Keratinocyte (primary cell): ENCODE results near the gene CSTB. TPM values are rescaled to one million over a fixed set of nuclear protein-coding genes. Genes with fewer than 3 reads are reported as not detected.

Source experiments
- DNase-seq: peaks from one replicate; pipeline ENCODE4 v3.0.0-alpha.2; 2011; ENCODE audit warnings: low read depth, missing footprints, low spot score
- FAIRE-seq: peaks from 2 replicates; lab custom pipeline; 2011; peaks lifted over from hg19 to GRCh38; lab: Jason Lieb, UNC
- H2AFZ ChIP-seq: 2 replicates; pipeline ENCODE4 v1.6.0; 2012; ENCODE audit warnings: low read length, control low read depth, inconsistent platforms; ENCODE audit not compliant: control insufficient read depth
- H3K27ac ChIP-seq: 2 replicates; pipeline ENCODE4 v1.5.1; 2011; ENCODE audit warnings: low read length; ENCODE audit not compliant: control insufficient read depth, insufficient read depth
- H3K27me3 ChIP-seq: 3 replicates; pipeline ENCODE4 v1.6.0; 2011; ENCODE audit warnings: low read length; ENCODE audit not compliant: control insufficient read depth, insufficient read depth; ENCODE audit errors: extremely low read depth
- H3K36me3 ChIP-seq, 2 experiments: 2 replicates in 1 of 2; 3 replicates in 1 of 2; pipeline ENCODE4 v1.5.1; 2011; ENCODE audit warnings: low read length in 2 of 2, mild to moderate bottlenecking in 1 of 2; ENCODE audit not compliant: control insufficient read depth in 2 of 2, insufficient read depth in 2 of 2; ENCODE audit errors: extremely low read depth in 1 of 2
- H3K4me1 ChIP-seq: 3 replicates; pipeline ENCODE4 v1.5.1; 2011; ENCODE audit warnings: low read length; ENCODE audit not compliant: control insufficient read depth, insufficient read depth; ENCODE audit errors: extremely low read depth
- H3K4me2 ChIP-seq: 3 replicates; pipeline ENCODE4 v1.6.0; 2011; ENCODE audit warnings: low read depth, low read length; ENCODE audit not compliant: control insufficient read depth, insufficient read depth; ENCODE audit errors: extremely low read depth
- H3K4me3 ChIP-seq, 3 experiments: fragments of 200-600 bp in 1 of 3; sonication (generic) in 1 of 3; 2 replicates in 2 of 3; 3 replicates in 1 of 3; pipeline ENCODE4 v1.5.1; 2011 to 2016; ENCODE audit warnings: low read length in 3 of 3, mild to moderate bottlenecking in 3 of 3, control low read depth in 2 of 3, inconsistent platforms in 1 of 3, low read depth in 1 of 3, mixed read lengths in 1 of 3, mixed run types in 1 of 3, moderate library complexity in 1 of 3; ENCODE audit not compliant: control insufficient read depth in 2 of 3, insufficient read depth in 2 of 3; ENCODE audit errors: extremely low read depth in 1 of 3
- H3K79me2 ChIP-seq: 2 replicates; pipeline ENCODE4 v1.6.0; 2012; ENCODE audit warnings: low read length; ENCODE audit not compliant: control insufficient read depth, insufficient read depth
- H3K9ac ChIP-seq: 3 replicates; pipeline ENCODE4 v1.6.0; 2011; ENCODE audit warnings: low read length; ENCODE audit not compliant: control insufficient read depth, insufficient read depth; ENCODE audit errors: extremely low read depth
- H3K9me1 ChIP-seq: 3 replicates; pipeline ENCODE4 v1.6.0; 2011; ENCODE audit warnings: low read length; ENCODE audit not compliant: control insufficient read depth, insufficient read depth; ENCODE audit errors: extremely low read depth
- H3K9me3 ChIP-seq: 2 replicates; pipeline ENCODE4 v1.5.1; 2012; ENCODE audit warnings: low read depth, low read length; ENCODE audit not compliant: control insufficient read depth
- H4K20me1 ChIP-seq: 3 replicates; pipeline ENCODE4 v1.6.0; 2011; ENCODE audit warnings: low read length; ENCODE audit not compliant: control insufficient read depth, insufficient read depth; ENCODE audit errors: extremely low read depth
- EZH2 ChIP-seq: IDR thresholded peaks from one replicate; pipeline ENCODE4 v1.6.1; 2012; ENCODE audit warnings: inconsistent platforms, mild to moderate bottlenecking, low read length, moderate library complexity
- dilution Hi-C: fragments of 300-500 bp; cut with MboI; formaldehyde crosslinking; loops from one replicate; pipeline ENCODE4 v1.7.0; 2020; ENCODE audit warnings: low sequenced_read_pairs; ENCODE audit not compliant: extremely low pct_ligation_motif_present
- polyA plus RNA-seq, 5 experiments: library from polyadenylated mRNA; depleted of rRNA in 3 of 5; stranded (reverse) in 3 of 5; stranded (forward) in 1 of 5; unstranded in 1 of 5; fragments of >200 nt; gene quantifications; 1 replicate in 1 of 5; 2 replicates in 3 of 5; 3 replicates in 1 of 5; pipeline versions ENCODE4 v1.2.1 to v1.2.3, GENCODE V29; 2011 to 2012; ENCODE audit warnings: missing spikeins in 2 of 5, low read depth in 1 of 5, low replicate concordance in 1 of 5
- TF ChIP-seq, protein P1 (sequence below), 3 experiments: IDR thresholded peaks in 1 of 3; conservative IDR thresholded peaks in 1 of 3; optimal IDR thresholded peaks in 1 of 3; 2 replicates in 2 of 3; 3 replicates in 1 of 3; pipeline versions ENCODE3 to v1.5.1; 2011; ENCODE audit warnings: low read length in 3 of 3, mild to moderate bottlenecking in 3 of 3, moderate library complexity in 2 of 3, control low read depth in 1 of 3, inconsistent platforms in 1 of 3; ENCODE audit not compliant: insufficient read depth in 2 of 3; ENCODE audit errors: extremely low read depth in 1 of 3

CSTB gene
- polyA plus RNA-seq, 1 donor (not counting 4 experiments of a cell fraction or from before 2014, with no cell fraction given) = 126 TPM

DNA sequence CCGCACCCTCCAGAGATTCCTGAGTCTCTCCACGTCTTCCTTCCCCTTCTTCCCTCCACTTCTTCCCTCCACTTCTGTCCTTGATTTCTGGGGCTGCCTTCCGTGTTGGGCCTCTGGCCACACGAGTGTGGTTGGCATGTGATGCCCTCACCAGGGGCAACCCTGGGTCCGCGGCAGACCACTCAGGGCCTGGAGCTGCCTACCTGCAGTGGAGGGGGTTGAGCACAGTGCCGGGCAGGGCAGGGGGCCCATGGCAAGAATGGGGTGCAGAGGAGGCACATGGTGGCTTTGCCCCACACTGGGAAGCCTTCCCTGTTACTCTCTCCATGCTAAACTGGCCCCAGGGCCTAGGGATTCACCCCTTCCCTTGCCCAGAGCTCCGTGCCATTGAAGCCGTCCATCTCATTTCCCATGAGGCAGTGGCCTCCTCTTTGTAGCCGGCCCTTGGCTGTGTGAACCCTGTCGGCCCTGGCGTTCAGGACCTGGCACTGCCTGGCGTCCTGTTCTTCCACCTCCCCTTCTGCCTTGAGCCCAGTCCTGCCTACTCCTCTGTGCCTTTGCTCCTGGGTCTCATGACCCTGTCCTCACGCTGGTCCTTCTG is 26.7 kb upstream of the CSTB start:
- H3K36me3 ChIP-seq = peaks cover 40% of the 10 kb centered on the region in 2 experiments

DNA sequence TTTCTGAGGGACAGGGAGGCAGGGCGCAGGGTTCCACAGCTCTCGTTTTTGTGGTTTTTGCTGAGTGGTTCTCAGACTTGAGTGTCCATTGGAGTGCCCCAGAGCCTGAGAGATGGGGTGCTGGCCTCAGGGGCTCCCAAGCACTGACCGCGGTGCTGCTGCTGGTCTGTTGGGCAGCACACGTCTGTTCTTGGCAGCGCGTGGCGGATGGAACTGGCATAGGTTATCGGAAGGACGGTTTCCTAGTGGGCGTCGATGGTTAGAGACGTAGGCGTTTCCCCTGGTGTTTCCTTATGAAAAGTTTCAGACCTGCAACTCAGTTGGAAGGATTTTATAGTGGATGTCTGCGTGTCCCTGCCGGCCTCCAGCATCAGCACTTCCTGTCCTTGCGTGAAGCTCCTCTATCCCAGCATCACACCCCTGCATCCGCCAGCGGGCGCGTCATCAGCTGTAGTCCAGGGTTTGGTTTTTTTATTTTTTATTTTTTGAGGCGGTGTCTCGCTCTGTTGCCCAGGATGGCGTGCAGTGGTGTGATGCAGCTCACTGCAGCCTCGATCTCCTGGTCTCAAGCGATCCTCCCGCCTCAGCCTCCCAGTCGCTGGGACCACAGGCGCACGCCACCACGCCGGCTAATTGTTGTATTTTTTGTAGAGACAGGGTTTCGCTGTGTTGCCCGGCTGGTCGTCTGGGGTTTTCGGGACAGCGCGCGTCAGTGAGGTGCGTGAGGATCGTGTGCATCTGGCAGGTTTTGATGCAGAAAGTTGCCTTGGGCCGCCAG is 25.1 kb upstream of the CSTB start:
- dilution Hi-C loops = no loop called here
- H3K4me3 ChIP-seq = no peak overlapping the region
- no peak for FAIRE-seq

More for the DNA sequence above, 26.7 kb upstream of the CSTB start:
- Histone ChIP-seq H3K4me3 (no peak overlapping the region), H3K27ac (no peak overlapping the region), H3K9me1 (no peaks in the 10 kb centered on the region), H3K4me2 (no peak overlapping the region), H2AFZ (no peak overlapping the region), H3K9ac (no peak overlapping the region), H4K20me1 (no peaks in the 10 kb centered on the region), H3K9me3 (no peaks in the 10 kb centered on the region), H3K27me3 (no peaks in the 10 kb centered on the region), H3K4me1 (no peaks in the 10 kb centered on the region), H3K79me2 (no peaks in the 10 kb centered on the region)
- dilution Hi-C loops = no loop called here
- FAIRE-seq = no peak
- no peak for DNase-seq
- TF ChIP-seq, protein P1, sequence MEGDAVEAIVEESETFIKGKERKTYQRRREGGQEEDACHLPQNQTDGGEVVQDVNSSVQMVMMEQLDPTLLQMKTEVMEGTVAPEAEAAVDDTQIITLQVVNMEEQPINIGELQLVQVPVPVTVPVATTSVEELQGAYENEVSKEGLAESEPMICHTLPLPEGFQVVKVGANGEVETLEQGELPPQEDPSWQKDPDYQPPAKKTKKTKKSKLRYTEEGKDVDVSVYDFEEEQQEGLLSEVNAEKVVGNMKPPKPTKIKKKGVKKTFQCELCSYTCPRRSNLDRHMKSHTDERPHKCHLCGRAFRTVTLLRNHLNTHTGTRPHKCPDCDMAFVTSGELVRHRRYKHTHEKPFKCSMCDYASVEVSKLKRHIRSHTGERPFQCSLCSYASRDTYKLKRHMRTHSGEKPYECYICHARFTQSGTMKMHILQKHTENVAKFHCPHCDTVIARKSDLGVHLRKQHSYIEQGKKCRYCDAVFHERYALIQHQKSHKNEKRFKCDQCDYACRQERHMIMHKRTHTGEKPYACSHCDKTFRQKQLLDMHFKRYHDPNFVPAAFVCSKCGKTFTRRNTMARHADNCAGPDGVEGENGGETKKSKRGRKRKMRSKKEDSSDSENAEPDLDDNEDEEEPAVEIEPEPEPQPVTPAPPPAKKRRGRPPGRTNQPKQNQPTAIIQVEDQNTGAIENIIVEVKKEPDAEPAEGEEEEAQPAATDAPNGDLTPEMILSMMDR (optimal IDR thresholded peaks at IDR 0.05 in 1 of 3, IDR thresholded peaks at IDR 0.05 in 1 of 3, conservative IDR thresholded peaks at IDR 0.05 in 1 of 3; ENCODE audit: extremely low read depth in 1 of 3, insufficient read depth in 2 of 3, low read length in 3 of 3) = no peak
- TF ChIP-seq EZH2 = no peak

More for the DNA sequence above, 25.1 kb upstream of the CSTB start:
- Histone ChIP-seq H3K27me3 (no peaks in the 10 kb centered on the region), H3K9me3 (no peaks in the 10 kb centered on the region), H2AFZ (no peak overlapping the region), H3K9me1 (no peaks in the 10 kb centered on the region), H3K4me1 (no peaks in the 10 kb centered on the region), H3K79me2 (no peaks in the 10 kb centered on the region), H3K9ac (no peak overlapping the region), H3K36me3 (peaks cover 49 to 56% of the 10 kb centered on the region in 2 experiments), H3K4me2 (no peak overlapping the region), H3K27ac (no peak overlapping the region), H4K20me1 (no peaks in the 10 kb centered on the region)
- no peak for DNase-seq
- TF ChIP-seq, protein P1 (optimal IDR thresholded peaks at IDR 0.05 in 1 of 3, IDR thresholded peaks at IDR 0.05 in 1 of 3, conservative IDR thresholded peaks at IDR 0.05 in 1 of 3; ENCODE audit: extremely low read depth in 1 of 3, insufficient read depth in 2 of 3, low read length in 3 of 3) = no peak
- TF ChIP-seq EZH2 = no peak
